AG09309 (cell line): ENCODE measurements around the gene MYADM.

Source experiments
- DNase-seq: peaks from one replicate; pipeline ENCODE4 v3.0.0-alpha.2; 2010; ENCODE audit warnings: low read depth
- H3K4me3 ChIP-seq: 2 replicates; pipeline ENCODE4 v1.5.1; 2011; ENCODE audit warnings: mild to moderate bottlenecking, low read depth, low read length, moderate library complexity; ENCODE audit not compliant: control insufficient read depth
- CTCF ChIP-seq: IDR thresholded peaks from 2 replicates; pipeline ENCODE4 v1.5.1; 2011; ENCODE audit warnings: mild to moderate bottlenecking, low read depth, low read length, inconsistent platforms; ENCODE audit not compliant: insufficient read depth, control insufficient read depth; ENCODE audit errors: missing control alignments

MYADM gene

GRCh38 chr19:53892301-53892980 lies 24.8 kb downstream of the MYADM start:
- no peak for TF ChIP-seq CTCF
- no peak for DNase-seq
- no peak overlapping the region for H3K4me3 ChIP-seq

GRCh38 chr19:53892981-53893325 lies 25.3 kb downstream of the MYADM start:
- no peak for TF ChIP-seq CTCF
- no peak overlapping the region for H3K4me3 ChIP-seq
- no peak for DNase-seq

- TF ChIP-seq CTCF: no peak
- no peak overlapping the region for H3K4me3 ChIP-seq
- DNase-seq: no peak
These were observed 27.0 kb downstream of the MYADM start for GRCh38 chr19:53894707-53895106.

- TF ChIP-seq CTCF: no peak
These were observed 29.0 kb downstream of the MYADM start for GRCh38 chr19:53896682-53897081.

GRCh38 chr19:53897459-53897858 lies 29.8 kb downstream of the MYADM start:
- no peak for TF ChIP-seq CTCF
- no peak overlapping the region for H3K4me3 ChIP-seq
- DNase-seq: no peak

More at GRCh38 chr19:53896682-53897081, 29.0 kb downstream of the MYADM start:
- no peak for DNase-seq
- no peak overlapping the region for H3K4me3 ChIP-seq

GRCh38 chr19:53898166-53898565 lies 30.5 kb downstream of the MYADM start:
- TF ChIP-seq CTCF: no peak
- DNase-seq: no peak
- H3K4me3 ChIP-seq: no peak overlapping the region
